Mammary microvascular endothelial cell (primary cell): ENCODE data around the gene ADH1C. TPM values are rescaled to one million over a fixed set of nuclear protein-coding genes. Genes with fewer than 3 reads are reported as not detected.

ENCODE experiments used
- total RNA-seq: library from RNA; depleted of rRNA; stranded (reverse); fragments of >200 nt; gene quantifications from 2 replicates; pipeline ENCODE4 v1.2.3, GENCODE V29; 2015

The ADH1C gene
- total RNA-seq, result not detected in 2 replicates

GRCh38 chr4:99352602-99353537 lies at the start of gene ADH1C:
TSS of gene ADH1C (minus strand) at chr4:99352746. CDS start at chr4:99352675, 71 bp downstream.

GRCh38 chr4:99321241-99322191 lies 31.0 kb downstream of the ADH1C start, which contains the start of gene ADH1B:
TSS of gene ADH1B (minus strand) at chr4:99321401. CDS start at chr4:99321331, 70 bp downstream.

GRCh38 chr4:99290848-99291786 lies 61.4 kb downstream of the ADH1C start, which contains the start of gene ADH1A:
TSS of gene ADH1A (minus strand) at chr4:99290985. CDS start at chr4:99290914, 71 bp downstream.

Other genes starting within 250 kb of the ADH1C start
- not detected in 2 replicates for gene ADH4, start 208.4 kb downstream of the ADH1C start, total RNA-seq
- gene ADH6, start 133.5 kb downstream of the ADH1C start, total RNA-seq, result not detected in 2 replicates
- not detected in 2 replicates for gene ADH1A, start 61.8 kb downstream of the ADH1C start, total RNA-seq
- not detected in 2 replicates for gene ADH1B, start 31.3 kb downstream of the ADH1C start, total RNA-seq
- gene ADH7, start 82.6 kb upstream of the ADH1C start, total RNA-seq, result not detected in 2 replicates
- not detected in 2 replicates for gene C4orf17, start 158.3 kb upstream of the ADH1C start, total RNA-seq
- gene TRMT10A, start 211.3 kb upstream of the ADH1C start, total RNA-seq, result 5.6 and 8.3 TPM in 2 replicates
- gene MTTP, start 222.1 kb upstream of the ADH1C start, total RNA-seq, result not detected in 2 replicates